Measurements from ENCODE around the gene ZNF76. TPM values are rescaled to one million over a fixed set of nuclear protein-coding genes. Genes with fewer than 3 reads are reported as not detected.

The ZNF76 gene
- total and polyA plus RNA-seq, 3 experiments from 2014 or later: 31.3 to 35.2 (median 33.6) TPM

- Histone ChIP-seq H3K36me3 (ENCODE audit: insufficient read depth, low read length) (no peaks in the 10 kb centered on the region), H3K27ac (ENCODE audit: low read depth, low read length) (no peak overlapping the region), H3K4me1 (ENCODE audit: insufficient read depth, low read length) (no peaks in the 10 kb centered on the region), H3K4me3 (ENCODE audit: low read length) (no peak overlapping the region), H3K9me3 (ENCODE audit: low read length) (no peaks in the 10 kb centered on the region), H3K27me3 (ENCODE audit: insufficient read depth, low read length, poor library complexity, severe bottlenecking) (no peaks in the 10 kb centered on the region)
- peaks cover 0 to 2% of the 10 kb centered on the region in 2 donors for H3K27me3 Mint-ChIP-seq
- H3K4me3 Mint-ChIP-seq: no peak overlapping the region
- DNase-seq: no peak
- no peaks in the 10 kb centered on the region for H3K36me3 Mint-ChIP-seq
- POLR2A ChIA-PET: no interaction called here
- peak overlapping the region in 1 of 8 donors; percentile 16 for H3K27ac Mint-ChIP-seq
- H3K4me1 Mint-ChIP-seq: peaks cover 0 to 1% (median 0%) of the 10 kb centered on the region in 3 donors
- CTCF ChIA-PET: interaction anchor here (0.7 to 4.0 kb wide), 2 partner anchors 11 to 38 kb away, joined by 3 to 26 read pairs; no protein-coding TSS in a partner anchor
- H3K9me3 Mint-ChIP-seq: no peaks in the 10 kb centered on the region
Observed at GRCh38 chr6:35229304-35229703, 30.2 kb upstream of the ZNF76 start.

GRCh38 chr6:35230498-35230897 lies 29.0 kb upstream of the ZNF76 start:
- H3K9me3 ChIP-seq (ENCODE audit: low read length): no peaks in the 10 kb centered on the region
- Mint-ChIP-seq H3K36me3 (no peaks in the 10 kb centered on the region), H3K27ac (no peak overlapping the region), H3K4me3 (no peak overlapping the region), H3K9me3 (no peaks in the 10 kb centered on the region), H3K4me1 (peaks cover 0 to 1% (median 0%) of the 10 kb centered on the region in 3 donors), H3K27me3 (peaks cover 0 to 2% of the 10 kb centered on the region in 2 donors)
- ChIA-PET CTCF (interaction anchor here (4.0 kb wide), 1 partner anchor 10 kb away, joined by 26 read pairs; no protein-coding TSS in a partner anchor), POLR2A (no interaction called here)
- H3K27ac ChIP-seq (ENCODE audit: low read depth, low read length): no peak overlapping the region
- no peaks in the 10 kb centered on the region for H3K36me3 ChIP-seq (ENCODE audit: insufficient read depth, low read length)
- no peak overlapping the region for H3K4me3 ChIP-seq (ENCODE audit: low read length)
- no peaks in the 10 kb centered on the region for H3K4me1 ChIP-seq (ENCODE audit: insufficient read depth, low read length)
- H3K27me3 ChIP-seq (ENCODE audit: insufficient read depth, low read length, poor library complexity, severe bottlenecking): no peaks in the 10 kb centered on the region
- DNase-seq: no peak

GRCh38 chr6:35230950-35231349 lies 28.6 kb upstream of the ZNF76 start:
- Histone ChIP-seq H3K9me3 (ENCODE audit: low read length) (no peaks in the 10 kb centered on the region), H3K27ac (ENCODE audit: low read depth, low read length) (no peak overlapping the region), H3K27me3 (ENCODE audit: insufficient read depth, low read length, poor library complexity, severe bottlenecking) (no peaks in the 10 kb centered on the region), H3K4me3 (ENCODE audit: low read length) (no peak overlapping the region), H3K4me1 (ENCODE audit: insufficient read depth, low read length) (no peaks in the 10 kb centered on the region), H3K36me3 (ENCODE audit: insufficient read depth, low read length) (no peaks in the 10 kb centered on the region)
- Mint-ChIP-seq H3K27me3 (peaks cover 0 to 2% of the 10 kb centered on the region in 2 donors), H3K4me1 (peaks cover 0 to 1% (median 0%) of the 10 kb centered on the region in 3 donors), H3K4me3 (no peak overlapping the region), H3K36me3 (no peaks in the 10 kb centered on the region), H3K9me3 (no peaks in the 10 kb centered on the region), H3K27ac (no peak overlapping the region)
- POLR2A ChIA-PET: no interaction called here
- CTCF ChIA-PET: interaction anchor here (4.0 kb wide), 1 partner anchor 9 kb away, joined by 26 read pairs; no protein-coding TSS in a partner anchor
- no peak for DNase-seq

GRCh38 chr6:35231563-35231962 lies 28.0 kb upstream of the ZNF76 start:
- Histone ChIP-seq H3K4me3 (ENCODE audit: low read length) (no peak overlapping the region), H3K4me1 (ENCODE audit: insufficient read depth, low read length) (no peaks in the 10 kb centered on the region), H3K9me3 (ENCODE audit: low read length) (no peaks in the 10 kb centered on the region), H3K27ac (ENCODE audit: low read depth, low read length) (no peak overlapping the region), H3K27me3 (ENCODE audit: insufficient read depth, low read length, poor library complexity, severe bottlenecking) (no peaks in the 10 kb centered on the region), H3K36me3 (ENCODE audit: insufficient read depth, low read length) (no peaks in the 10 kb centered on the region)
- Mint-ChIP-seq H3K27me3 (peaks cover 0 to 2% of the 10 kb centered on the region in 2 donors), H3K4me3 (no peak overlapping the region), H3K36me3 (no peaks in the 10 kb centered on the region), H3K4me1 (peaks cover 0 to 1% (median 0%) of the 10 kb centered on the region in 3 donors), H3K27ac (no peak overlapping the region), H3K9me3 (no peaks in the 10 kb centered on the region)
- ChIA-PET CTCF (interaction anchor here (4.0 kb wide), 1 partner anchor 9 kb away, joined by 26 read pairs; no protein-coding TSS in a partner anchor), POLR2A (no interaction called here)
- DNase-seq: no peak

- Histone ChIP-seq H3K27ac (ENCODE audit: low read depth, low read length) (no peak overlapping the region), H3K9me3 (ENCODE audit: low read length) (no peaks in the 10 kb centered on the region), H3K36me3 (ENCODE audit: insufficient read depth, low read length) (no peaks in the 10 kb centered on the region), H3K4me1 (ENCODE audit: insufficient read depth, low read length) (no peaks in the 10 kb centered on the region), H3K27me3 (ENCODE audit: insufficient read depth, low read length, poor library complexity, severe bottlenecking) (no peaks in the 10 kb centered on the region), H3K4me3 (ENCODE audit: low read length) (no peak overlapping the region)
- no peaks in the 10 kb centered on the region for H3K9me3 Mint-ChIP-seq
- no peak for DNase-seq
- CTCF ChIA-PET: no interaction called here
- H3K36me3 Mint-ChIP-seq: peaks cover 0 to 2% (median 1%) of the 10 kb centered on the region in 3 donors
- no peaks in the 10 kb centered on the region for H3K27me3 Mint-ChIP-seq
- POLR2A ChIA-PET: no interaction called here
- peaks cover 0 to 3% (median 0%) of the 10 kb centered on the region in 3 donors for H3K4me1 Mint-ChIP-seq
- no peak overlapping the region for H3K4me3 Mint-ChIP-seq
- no peak overlapping the region for H3K27ac Mint-ChIP-seq
Observed at GRCh38 chr6:35234901-35235300, 24.6 kb upstream of the ZNF76 start.

GRCh38 chr6:35236223-35236622 lies 23.3 kb upstream of the ZNF76 start:
- no peaks in the 10 kb centered on the region for H3K4me1 ChIP-seq (ENCODE audit: insufficient read depth, low read length)
- no peak overlapping the region for H3K4me3 ChIP-seq (ENCODE audit: low read length)
- Mint-ChIP-seq H3K36me3 (peaks cover 3 to 4% (median 3%) of the 10 kb centered on the region in 3 donors), H3K4me3 (no peak overlapping the region), H3K9me3 (no peaks in the 10 kb centered on the region), H3K27me3 (peaks cover 0 to 2% of the 10 kb centered on the region in 2 donors), H3K4me1 (peaks cover 3 to 4% (median 3%) of the 10 kb centered on the region in 3 donors), H3K27ac (peak overlapping the region in 1 of 8 donors; percentile 58)
- POLR2A ChIA-PET: no interaction called here
- no peak for DNase-seq
- H3K9me3 ChIP-seq (ENCODE audit: low read length): no peaks in the 10 kb centered on the region
- H3K36me3 ChIP-seq (ENCODE audit: insufficient read depth, low read length): no peaks in the 10 kb centered on the region
- H3K27ac ChIP-seq (ENCODE audit: low read depth, low read length): no peak overlapping the region
- CTCF ChIA-PET: interaction anchor here (1.0 kb wide), 1 partner anchor 31 kb away, joined by 3 read pairs; no protein-coding TSS in a partner anchor
- no peaks in the 10 kb centered on the region for H3K27me3 ChIP-seq (ENCODE audit: insufficient read depth, low read length, poor library complexity, severe bottlenecking)

- no peaks in the 10 kb centered on the region for H3K9me3 Mint-ChIP-seq
- ChIA-PET CTCF (no interaction called here), POLR2A (no interaction called here)
- H3K36me3 Mint-ChIP-seq: peaks cover 3 to 4% (median 4%) of the 10 kb centered on the region in 3 donors
- no peak overlapping the region for H3K27ac Mint-ChIP-seq
- Histone ChIP-seq H3K9me3 (ENCODE audit: low read length) (no peaks in the 10 kb centered on the region), H3K4me1 (ENCODE audit: insufficient read depth, low read length) (no peaks in the 10 kb centered on the region), H3K36me3 (ENCODE audit: insufficient read depth, low read length) (no peaks in the 10 kb centered on the region), H3K27ac (ENCODE audit: low read depth, low read length) (no peak overlapping the region), H3K4me3 (ENCODE audit: low read length) (no peak overlapping the region), H3K27me3 (ENCODE audit: insufficient read depth, low read length, poor library complexity, severe bottlenecking) (no peaks in the 10 kb centered on the region)
- no peak for DNase-seq
- no peak overlapping the region for H3K4me3 Mint-ChIP-seq
- H3K27me3 Mint-ChIP-seq: peaks cover 0 to 2% of the 10 kb centered on the region in 2 donors
- H3K4me1 Mint-ChIP-seq: peaks cover 3 to 5% (median 3%) of the 10 kb centered on the region in 3 donors
Observed at GRCh38 chr6:35237476-35237875, 22.1 kb upstream of the ZNF76 start.

- ChIA-PET POLR2A (no interaction called here), CTCF (interaction anchor here (3.2 to 4.3 kb wide), 2 partner anchors 8 to 93 kb away, joined by 19 to 26 read pairs; no protein-coding TSS in a partner anchor)
- Histone ChIP-seq H3K4me3 (ENCODE audit: low read length) (no peak overlapping the region), H3K27me3 (ENCODE audit: insufficient read depth, low read length, poor library complexity, severe bottlenecking) (no peaks in the 10 kb centered on the region), H3K4me1 (ENCODE audit: insufficient read depth, low read length) (no peaks in the 10 kb centered on the region), H3K27ac (ENCODE audit: low read depth, low read length) (no peak overlapping the region), H3K36me3 (ENCODE audit: insufficient read depth, low read length) (no peaks in the 10 kb centered on the region), H3K9me3 (ENCODE audit: low read length) (no peaks in the 10 kb centered on the region)
- no peak overlapping the region for H3K27ac Mint-ChIP-seq
- no peak overlapping the region for H3K4me3 Mint-ChIP-seq
- H3K4me1 Mint-ChIP-seq: peaks cover 3 to 5% (median 3%) of the 10 kb centered on the region in 3 donors
- H3K9me3 Mint-ChIP-seq: no peaks in the 10 kb centered on the region
- H3K27me3 Mint-ChIP-seq: peaks cover 0 to 2% of the 10 kb centered on the region in 2 donors
- H3K36me3 Mint-ChIP-seq: peaks cover 4 to 5% (median 4%) of the 10 kb centered on the region in 3 donors
- no peak for DNase-seq
Observed at GRCh38 chr6:35238843-35239289, 20.7 kb upstream of the ZNF76 start.

All from CD8-positive, alpha-beta memory T cell (primary cell).